Measurements from ENCODE around the gene INPP5A.
"Not testable (repeated sequence)": the region's sequence is repeated elsewhere in the genome, so short reads cannot be mapped to it uniquely, and the experiment has no call there.

INPP5A gene

DNA sequence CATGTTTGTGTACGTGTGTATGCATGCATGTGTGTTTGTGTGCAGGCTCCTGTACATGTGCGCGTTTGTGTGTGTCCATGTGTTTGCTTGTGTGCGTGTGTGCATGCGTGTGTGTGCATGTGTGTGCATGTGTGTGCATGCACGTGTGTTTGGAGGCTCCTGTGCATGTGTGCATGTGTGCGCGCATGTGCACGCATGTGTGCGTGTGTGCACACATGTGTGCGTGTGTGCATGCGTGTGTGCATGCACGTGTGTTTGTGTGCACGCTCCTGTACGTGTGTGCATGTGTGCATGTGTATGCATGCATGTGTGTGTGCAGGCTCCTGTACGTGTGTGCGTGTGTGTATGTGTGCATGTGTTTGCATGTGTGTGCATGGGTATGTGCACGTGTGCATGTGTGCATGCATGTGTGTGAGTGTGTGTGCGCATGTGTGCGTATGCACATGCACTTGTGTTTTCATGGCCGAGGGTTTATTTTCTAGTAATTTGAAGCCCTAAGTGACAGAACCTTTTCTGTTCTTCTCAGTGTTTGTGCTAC lies 59.2 kb downstream of the INPP5A start:
- H3K36me3 ChIP-seq (replicated peaks) = no peaks in the 10 kb centered on the region
- H3K27ac ChIP-seq = no peak overlapping the region
- H3K4me3 ChIP-seq (ENCODE audit: low read depth, low read length) = no peak overlapping the region
- no peaks in the 10 kb centered on the region for H3K27me3 ChIP-seq (replicated peaks)
- TF ChIP-seq, protein P1, sequence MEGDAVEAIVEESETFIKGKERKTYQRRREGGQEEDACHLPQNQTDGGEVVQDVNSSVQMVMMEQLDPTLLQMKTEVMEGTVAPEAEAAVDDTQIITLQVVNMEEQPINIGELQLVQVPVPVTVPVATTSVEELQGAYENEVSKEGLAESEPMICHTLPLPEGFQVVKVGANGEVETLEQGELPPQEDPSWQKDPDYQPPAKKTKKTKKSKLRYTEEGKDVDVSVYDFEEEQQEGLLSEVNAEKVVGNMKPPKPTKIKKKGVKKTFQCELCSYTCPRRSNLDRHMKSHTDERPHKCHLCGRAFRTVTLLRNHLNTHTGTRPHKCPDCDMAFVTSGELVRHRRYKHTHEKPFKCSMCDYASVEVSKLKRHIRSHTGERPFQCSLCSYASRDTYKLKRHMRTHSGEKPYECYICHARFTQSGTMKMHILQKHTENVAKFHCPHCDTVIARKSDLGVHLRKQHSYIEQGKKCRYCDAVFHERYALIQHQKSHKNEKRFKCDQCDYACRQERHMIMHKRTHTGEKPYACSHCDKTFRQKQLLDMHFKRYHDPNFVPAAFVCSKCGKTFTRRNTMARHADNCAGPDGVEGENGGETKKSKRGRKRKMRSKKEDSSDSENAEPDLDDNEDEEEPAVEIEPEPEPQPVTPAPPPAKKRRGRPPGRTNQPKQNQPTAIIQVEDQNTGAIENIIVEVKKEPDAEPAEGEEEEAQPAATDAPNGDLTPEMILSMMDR (IDR thresholded peaks at IDR 0.05; ENCODE audit: low read depth, low read length, missing control alignments) = no peak
- in situ Hi-C loops (cut with HindIII; ENCODE audit: low pct_ligation_motif_present, low sequenced_read_pairs) = no loop called here
- no peak for DNase-seq

DNA sequence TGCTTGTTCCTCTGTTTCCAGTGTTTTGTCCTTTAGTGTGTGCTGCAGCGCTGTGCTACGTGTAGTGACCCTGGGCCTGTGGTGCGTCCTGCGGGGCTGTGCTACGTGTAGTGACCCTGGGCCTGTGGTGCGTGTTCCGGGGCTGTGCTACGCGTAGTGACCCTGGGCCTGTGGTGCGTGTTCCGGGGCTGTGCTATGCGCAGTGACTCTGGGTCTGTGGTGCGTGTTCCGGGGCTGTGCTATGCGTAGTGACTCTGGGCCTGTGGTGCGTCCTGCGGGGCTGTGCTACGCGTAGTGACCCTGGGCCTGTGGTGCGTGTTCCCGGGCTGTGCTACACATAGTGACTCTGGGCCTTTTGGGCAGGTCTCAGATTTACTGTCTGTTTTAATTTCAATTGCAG lies 60.1 kb downstream of the INPP5A start:
- DNase-seq = no peak
- in situ Hi-C loops (cut with HindIII; ENCODE audit: low pct_ligation_motif_present, low sequenced_read_pairs) = no loop called here
- no peaks in the 10 kb centered on the region for H3K27me3 ChIP-seq (replicated peaks)
- TF ChIP-seq, protein P1 (IDR thresholded peaks at IDR 0.05; ENCODE audit: low read depth, low read length, missing control alignments) = no peak
- H3K27ac ChIP-seq = no peak overlapping the region
- H3K4me3 ChIP-seq (ENCODE audit: low read depth, low read length) = no peak overlapping the region
- H3K36me3 ChIP-seq (replicated peaks) = no peaks in the 10 kb centered on the region

DNA sequence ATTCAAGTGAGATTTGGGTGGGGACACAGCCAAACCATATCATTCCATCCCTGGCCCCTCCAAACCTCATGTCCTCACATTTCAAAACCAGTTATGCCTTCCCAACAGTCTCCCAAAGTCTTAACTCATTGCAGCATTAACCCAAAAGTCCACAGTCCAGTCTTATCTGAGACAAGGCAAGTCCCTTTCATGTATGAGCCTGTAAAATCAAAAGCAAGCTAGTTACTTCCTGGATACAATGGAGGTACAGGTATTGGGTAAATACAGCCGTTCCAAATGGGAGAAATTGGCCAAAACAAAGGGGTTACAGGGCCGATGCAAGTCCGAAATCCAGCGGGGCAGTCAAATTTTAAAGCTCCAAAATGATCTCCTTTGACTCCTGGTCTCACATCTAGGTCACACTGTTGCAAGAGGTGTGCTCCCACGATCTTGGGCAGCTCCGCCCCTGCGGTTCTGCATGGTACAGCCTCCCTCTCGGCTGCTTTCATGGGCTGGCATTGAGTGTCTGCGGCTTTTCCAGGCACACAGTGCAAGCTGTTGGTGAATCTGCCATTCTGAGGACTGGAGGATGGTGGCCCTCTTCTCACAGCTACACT lies 61.5 kb downstream of the INPP5A start:
- H3K27me3 ChIP-seq (replicated peaks); DNase-seq; H3K36me3 ChIP-seq (replicated peaks); in situ Hi-C loops (cut with HindIII; ENCODE audit: low pct_ligation_motif_present, low sequenced_read_pairs); H3K4me3 ChIP-seq (ENCODE audit: low read depth, low read length); H3K27ac ChIP-seq: not testable (repeated sequence)

DNA sequence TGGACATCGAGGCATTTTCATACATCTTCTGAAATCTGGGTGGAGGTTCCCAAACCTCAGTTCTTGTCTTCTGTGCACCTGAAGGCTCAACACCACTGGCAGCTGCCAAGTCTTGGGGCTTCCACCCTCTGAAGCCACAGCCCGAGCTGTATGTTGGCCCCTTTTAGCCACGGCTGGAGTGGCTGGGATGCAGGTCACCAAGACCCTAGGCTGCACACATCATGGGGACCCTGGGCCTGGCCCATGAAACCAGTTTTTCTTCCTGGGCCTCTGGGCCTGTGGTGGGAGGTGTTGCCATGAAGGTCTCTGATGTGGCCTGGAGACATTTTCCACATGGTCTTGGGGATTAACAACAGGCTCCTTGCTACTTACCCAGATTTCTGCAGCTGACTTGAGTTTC lies 62.1 kb downstream of the INPP5A start:
- H3K36me3 ChIP-seq (replicated peaks) = no peaks in the 10 kb centered on the region

DNA sequence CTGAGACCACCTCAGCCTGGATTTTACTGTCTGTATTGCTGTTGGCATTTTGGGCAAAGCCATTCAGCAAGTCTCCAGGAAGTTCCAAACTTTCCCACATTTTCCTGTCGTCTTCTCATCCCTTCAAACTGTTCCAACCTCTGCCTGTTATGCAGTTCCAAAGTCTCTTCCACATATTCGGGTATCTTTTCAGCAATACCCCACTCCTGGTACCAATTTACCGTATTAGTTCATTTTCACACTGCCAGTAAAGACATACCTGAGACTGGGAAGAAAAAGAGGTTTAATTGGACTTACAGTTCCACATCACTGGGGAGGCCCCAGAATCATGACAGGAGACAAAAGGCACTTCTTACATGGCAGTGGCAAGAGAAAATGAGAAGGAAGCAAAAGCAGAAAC lies 62.8 kb downstream of the INPP5A start:
- no peaks in the 10 kb centered on the region for H3K27me3 ChIP-seq (replicated peaks)
- no peak for DNase-seq
- TF ChIP-seq, protein P1 (IDR thresholded peaks at IDR 0.05; ENCODE audit: low read depth, low read length, missing control alignments) = no peak
- no peak overlapping the region for H3K27ac ChIP-seq
- no peak overlapping the region for H3K4me3 ChIP-seq (ENCODE audit: low read depth, low read length)
- in situ Hi-C loops (cut with HindIII; ENCODE audit: low pct_ligation_motif_present, low sequenced_read_pairs) = no loop called here
- no peaks in the 10 kb centered on the region for H3K36me3 ChIP-seq (replicated peaks)

More for the DNA sequence above, 62.1 kb downstream of the INPP5A start:
- H3K4me3 ChIP-seq (ENCODE audit: low read depth, low read length) = no peak overlapping the region
- TF ChIP-seq, protein P1 (IDR thresholded peaks at IDR 0.05; ENCODE audit: low read depth, low read length, missing control alignments) = no peak
- H3K27me3 ChIP-seq (replicated peaks) = no peaks in the 10 kb centered on the region
- in situ Hi-C loops (cut with HindIII; ENCODE audit: low pct_ligation_motif_present, low sequenced_read_pairs) = no loop called here
- no peak overlapping the region for H3K27ac ChIP-seq
- no peak for DNase-seq

DNA sequence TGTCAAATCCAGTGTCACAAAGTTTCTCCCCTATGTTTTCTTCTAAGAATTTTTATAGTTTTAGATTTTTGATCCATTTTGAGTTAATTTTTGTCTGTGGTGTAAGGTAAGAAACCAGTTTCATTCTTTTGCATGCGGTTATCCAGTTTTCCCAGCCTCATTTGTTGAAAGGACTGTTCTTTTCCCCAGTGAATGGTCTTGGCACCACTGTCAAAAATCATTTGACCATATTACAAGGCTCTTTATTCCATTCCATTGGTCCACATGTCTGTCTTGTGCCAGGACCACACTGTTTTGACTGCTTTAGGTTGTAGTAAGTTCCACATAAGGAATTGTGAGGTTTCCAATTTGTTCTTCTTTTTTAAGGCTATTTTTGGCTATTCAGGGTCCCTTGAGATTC lies 64.0 kb downstream of the INPP5A start:
- in situ Hi-C loops (cut with HindIII; ENCODE audit: low pct_ligation_motif_present, low sequenced_read_pairs) = no loop called here
- no peak for DNase-seq
- TF ChIP-seq, protein P1 (IDR thresholded peaks at IDR 0.05; ENCODE audit: low read depth, low read length, missing control alignments) = no peak
- Histone ChIP-seq H3K4me3 (ENCODE audit: low read depth, low read length) (no peak overlapping the region), H3K27me3 (replicated peaks) (no peaks in the 10 kb centered on the region), H3K27ac (no peak overlapping the region), H3K36me3 (replicated peaks) (no peaks in the 10 kb centered on the region)
